ENCODE data around the gene SH2B3. TPM values are rescaled to one million over a fixed set of nuclear protein-coding genes. Genes with fewer than 3 reads are reported as not detected.

SH2B3 gene
- total and polyA plus RNA-seq, 2 donors (not counting 3 experiments of a cell fraction or from before 2014, with no cell fraction given), result 63.1 to 97.9 TPM

DNA sequence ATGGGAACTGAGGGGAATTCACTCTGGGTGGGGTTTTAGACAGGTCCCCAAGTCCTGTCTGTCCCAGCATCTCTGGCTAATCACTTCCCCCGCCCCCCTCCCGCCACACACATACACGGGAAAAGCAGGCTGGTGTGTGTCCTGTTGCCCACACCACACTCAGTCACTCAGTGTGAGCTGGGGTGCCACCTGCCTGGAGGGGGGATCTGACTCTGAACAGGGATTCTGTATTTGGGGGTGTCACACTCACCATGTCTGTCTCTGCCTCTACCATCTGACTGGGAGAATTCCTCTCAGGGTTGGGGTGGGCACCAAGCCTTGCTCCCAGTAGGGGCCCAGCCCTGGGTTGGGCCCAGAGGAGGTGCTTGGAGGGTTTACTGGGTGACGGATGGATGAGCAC, 31.1 kb downstream of the SH2B3 start:
- FAIRE-seq (no peak), DNase-seq (ENCODE audit: low read depth, low spot score) (no peak)
- POLR2A ChIA-PET, result no interaction called here
- H3K4me3 ChIP-seq (replicated peaks in 1 of 3; ENCODE audit: insufficient read depth in 1 of 3, low read depth in 1 of 3, low read length in 3 of 3), result no peak overlapping the region
- H3K9me3 ChIP-seq (replicated peaks; ENCODE audit: control insufficient read depth, insufficient read depth, low read length), result no peaks in the 10 kb centered on the region
- H3K4me1 ChIP-seq (ENCODE audit: control insufficient read depth, extremely low read depth, insufficient read depth, low read length), result peaks cover 80% of the 10 kb centered on the region
- H2AFZ ChIP-seq (ENCODE audit: low read depth, low read length), result no peak overlapping the region
- intact Hi-C loops (cut with micrococcal nuclease), result no loop called here
- TF ChIP-seq MYC (IDR thresholded peaks at IDR 0.05; ENCODE audit: low read depth, low read length) (no peak), POLR2A (IDR thresholded peaks at IDR 0.05; ENCODE audit: low read depth, low read length) (no peak), FOS (IDR thresholded peaks at IDR 0.05; ENCODE audit: borderline replicate concordance, insufficient read depth, low read length) (no peak), POLR2AphosphoS5 (IDR thresholded peaks at IDR 0.05; ENCODE audit: insufficient read depth, low read depth, low read length) (no peak), JUN (IDR thresholded peaks at IDR 0.05; ENCODE audit: borderline replicate concordance, insufficient read depth, insufficient read length, low read depth) (no peak), GATA2 (IDR thresholded peaks at IDR 0.05; ENCODE audit: insufficient read depth, insufficient read length, low read depth, low read length) (no peak), EZH2 (IDR thresholded peaks at IDR 0.05; ENCODE audit: borderline replicate concordance, low read depth, low read length, severe bottlenecking) (no peak)
- TF ChIP-seq, protein P1, sequence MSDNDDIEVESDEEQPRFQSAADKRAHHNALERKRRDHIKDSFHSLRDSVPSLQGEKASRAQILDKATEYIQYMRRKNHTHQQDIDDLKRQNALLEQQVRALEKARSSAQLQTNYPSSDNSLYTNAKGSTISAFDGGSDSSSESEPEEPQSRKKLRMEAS (IDR thresholded peaks at IDR 0.05; ENCODE audit: insufficient read depth, insufficient read length), result no peak
- TF ChIP-seq, protein P2, sequence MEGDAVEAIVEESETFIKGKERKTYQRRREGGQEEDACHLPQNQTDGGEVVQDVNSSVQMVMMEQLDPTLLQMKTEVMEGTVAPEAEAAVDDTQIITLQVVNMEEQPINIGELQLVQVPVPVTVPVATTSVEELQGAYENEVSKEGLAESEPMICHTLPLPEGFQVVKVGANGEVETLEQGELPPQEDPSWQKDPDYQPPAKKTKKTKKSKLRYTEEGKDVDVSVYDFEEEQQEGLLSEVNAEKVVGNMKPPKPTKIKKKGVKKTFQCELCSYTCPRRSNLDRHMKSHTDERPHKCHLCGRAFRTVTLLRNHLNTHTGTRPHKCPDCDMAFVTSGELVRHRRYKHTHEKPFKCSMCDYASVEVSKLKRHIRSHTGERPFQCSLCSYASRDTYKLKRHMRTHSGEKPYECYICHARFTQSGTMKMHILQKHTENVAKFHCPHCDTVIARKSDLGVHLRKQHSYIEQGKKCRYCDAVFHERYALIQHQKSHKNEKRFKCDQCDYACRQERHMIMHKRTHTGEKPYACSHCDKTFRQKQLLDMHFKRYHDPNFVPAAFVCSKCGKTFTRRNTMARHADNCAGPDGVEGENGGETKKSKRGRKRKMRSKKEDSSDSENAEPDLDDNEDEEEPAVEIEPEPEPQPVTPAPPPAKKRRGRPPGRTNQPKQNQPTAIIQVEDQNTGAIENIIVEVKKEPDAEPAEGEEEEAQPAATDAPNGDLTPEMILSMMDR (IDR thresholded peaks at IDR 0.05; ENCODE audit: extremely low read depth in 1 of 2, insufficient read depth in 1 of 2, low read depth in 1 of 2, low read length in 2 of 2), result no peak
- dilution Hi-C loops (cut with MboI; ENCODE audit: extremely low pct_ligation_motif_present, low sequenced_read_pairs), result no loop called here
- H3K79me2 ChIP-seq (ENCODE audit: control insufficient read depth, insufficient read depth, low read length), result peaks cover 97% of the 10 kb centered on the region
- CTCF ChIA-PET, result interaction anchor here (2.0 to 2.6 kb wide), 3 partner anchors 9 to 40 kb away, joined by 8 to 30 read pairs (median 22); no protein-coding TSS in a partner anchor
- H4K20me1 ChIP-seq (replicated peaks; ENCODE audit: control insufficient read depth, extremely low read depth, insufficient read depth, low read length), result no peaks in the 10 kb centered on the region
- peaks cover 0 to 7% of the 10 kb centered on the region in 2 experiments for H3K36me3 ChIP-seq (ENCODE audit: control insufficient read depth in 2 of 2, extremely low read depth in 1 of 2, insufficient read depth in 2 of 2, low read length in 2 of 2)
- H3K9ac ChIP-seq (replicated peaks; ENCODE audit: extremely low read depth, insufficient read depth, low read length), result no peak overlapping the region
- no peak overlapping the region for H3K4me2 ChIP-seq (ENCODE audit: insufficient read depth, low read length)
- BruUV-seq (replicated peaks), result no TSS peak
- peak overlapping the region; percentile 85 for H3K27ac ChIP-seq (ENCODE audit: insufficient read depth, low read depth, low read length)
- H3K9me1 ChIP-seq (replicated peaks; ENCODE audit: control insufficient read depth, extremely low read depth, insufficient read depth, low read length), result no peaks in the 10 kb centered on the region
- H3K27me3 ChIP-seq (ENCODE audit: control insufficient read depth in 2 of 2, insufficient read depth in 2 of 2, low read length in 2 of 2), result no peaks in the 10 kb centered on the region

Measured in endothelial cell of umbilical vein (primary cell).